Muscle layer of colon (tissue), 2 donors: ENCODE measurements around the gene TRIM63.

Experiments
- H3K27ac ChIP-seq: one replicate; pipeline ENCODE4 v1.7.0; 2013; ENCODE audit warnings: low read depth, mild to moderate bottlenecking, low read length, moderate library complexity
- H3K27me3 ChIP-seq, 2 donors: one replicate each; pipeline ENCODE4 v1.7.0; 2013; ENCODE audit warnings: low read length in 2 of 2, mild to moderate bottlenecking in 2 of 2; ENCODE audit not compliant: insufficient read depth in 2 of 2, control insufficient read depth in 1 of 2
- H3K36me3 ChIP-seq: one replicate; pipeline ENCODE4 v1.7.0; 2013; ENCODE audit warnings: mild to moderate bottlenecking, low read length; ENCODE audit not compliant: insufficient read depth
- H3K4me1 ChIP-seq: one replicate; pipeline ENCODE4 v1.7.0; 2013; ENCODE audit warnings: mild to moderate bottlenecking, low read length; ENCODE audit not compliant: insufficient read depth
- H3K4me3 ChIP-seq, 2 donors: one replicate each; pipeline ENCODE4 v1.7.0; 2013; ENCODE audit warnings: low read length in 2 of 2, low read depth in 1 of 2, mild to moderate bottlenecking in 1 of 2, moderate library complexity in 1 of 2
- H3K9ac ChIP-seq: one replicate; pipeline ENCODE4 v1.7.0; 2013; ENCODE audit warnings: low read length
- H3K9me3 ChIP-seq: one replicate; pipeline ENCODE4 v1.7.0; 2013; ENCODE audit warnings: mild to moderate bottlenecking, low read length
- donor health status: abdominal sarcoma.
- donor health status: Adenocarcinoma of cecum.

Gene TRIM63

GRCh38 chr1:26083208-26083607, 15.8 kb upstream of the TRIM63 start:
- Histone ChIP-seq H3K4me3 (no peak overlapping the region), H3K27ac (no peak overlapping the region)

GRCh38 chr1:26082020-26082350, 14.6 kb upstream of the TRIM63 start:
- Histone ChIP-seq H3K27ac (no peak overlapping the region), H3K36me3 (no peaks in the 10 kb centered on the region), H3K9me3 (no peaks in the 10 kb centered on the region), H3K4me3 (no peak overlapping the region), H3K9ac (no peak overlapping the region), H3K27me3 (no peaks in the 10 kb centered on the region), H3K4me1 (no peaks in the 10 kb centered on the region)

More at GRCh38 chr1:26083208-26083607, 15.8 kb upstream of the TRIM63 start:
- Histone ChIP-seq H3K4me1 (no peaks in the 10 kb centered on the region), H3K36me3 (no peaks in the 10 kb centered on the region), H3K9me3 (no peaks in the 10 kb centered on the region), H3K27me3 (no peaks in the 10 kb centered on the region), H3K9ac (no peak overlapping the region)

DNA sequence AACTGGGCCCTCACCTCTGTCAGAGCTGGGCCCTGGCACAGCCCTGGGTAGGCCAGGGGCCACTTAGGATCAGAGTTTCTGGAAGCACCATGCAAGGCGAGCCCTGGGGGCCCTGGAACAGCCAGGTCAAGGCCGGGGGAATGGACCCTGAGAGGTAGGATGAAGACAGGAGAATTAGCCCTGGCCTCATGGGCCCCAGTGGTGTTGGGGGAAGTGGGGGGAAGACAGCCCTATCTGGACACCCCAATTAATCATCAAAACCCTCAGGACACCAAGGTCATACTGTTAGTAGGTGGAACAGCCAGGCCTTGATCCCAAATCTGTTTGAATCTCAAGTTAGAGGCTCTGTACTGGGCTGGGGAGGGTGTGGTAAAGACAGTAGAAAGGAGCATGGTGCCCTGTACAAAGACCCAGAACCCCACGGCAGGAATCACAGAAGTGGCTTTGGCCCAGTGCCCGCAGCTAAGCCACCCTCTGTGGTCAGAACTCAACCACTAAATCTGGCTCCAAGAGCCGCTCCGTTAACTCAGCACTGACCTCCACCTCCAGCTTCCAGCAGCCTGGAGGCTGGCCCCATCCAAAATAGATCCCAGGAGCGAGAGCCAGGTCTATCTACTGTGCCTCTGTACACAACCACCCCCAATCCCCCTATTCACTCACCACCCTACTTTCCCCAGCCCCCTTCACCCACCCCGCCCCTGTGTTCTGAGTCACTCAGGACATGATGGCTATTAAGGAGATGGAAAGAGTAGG, 14.0 kb upstream of the TRIM63 start:
- no peaks in the 10 kb centered on the region for H3K4me1 ChIP-seq
- H3K27ac ChIP-seq: no peak overlapping the region
- H3K9ac ChIP-seq: no peak overlapping the region
- no peak overlapping the region for H3K4me3 ChIP-seq
- H3K36me3 ChIP-seq: no peaks in the 10 kb centered on the region
- H3K9me3 ChIP-seq: no peaks in the 10 kb centered on the region
- no peaks in the 10 kb centered on the region for H3K27me3 ChIP-seq

GRCh38 chr1:26079960-26080814, 12.8 kb upstream of the TRIM63 start:
- H3K9ac ChIP-seq: no peak overlapping the region
- H3K9me3 ChIP-seq: no peaks in the 10 kb centered on the region
- no peak overlapping the region for H3K27ac ChIP-seq
- no peaks in the 10 kb centered on the region for H3K4me1 ChIP-seq
- no peak overlapping the region for H3K4me3 ChIP-seq
- H3K36me3 ChIP-seq: no peaks in the 10 kb centered on the region
- peaks cover 0 to 11% of the 10 kb centered on the region in 2 donors for H3K27me3 ChIP-seq

GRCh38 chr1:26079178-26079563, 11.7 kb upstream of the TRIM63 start:
- peaks cover 0 to 15% of the 10 kb centered on the region in 2 donors for H3K27me3 ChIP-seq
- no peak overlapping the region for H3K27ac ChIP-seq
- no peaks in the 10 kb centered on the region for H3K36me3 ChIP-seq
- no peak overlapping the region for H3K4me3 ChIP-seq
- H3K9me3 ChIP-seq: no peaks in the 10 kb centered on the region
- H3K4me1 ChIP-seq: no peaks in the 10 kb centered on the region
- no peak overlapping the region for H3K9ac ChIP-seq

DNA sequence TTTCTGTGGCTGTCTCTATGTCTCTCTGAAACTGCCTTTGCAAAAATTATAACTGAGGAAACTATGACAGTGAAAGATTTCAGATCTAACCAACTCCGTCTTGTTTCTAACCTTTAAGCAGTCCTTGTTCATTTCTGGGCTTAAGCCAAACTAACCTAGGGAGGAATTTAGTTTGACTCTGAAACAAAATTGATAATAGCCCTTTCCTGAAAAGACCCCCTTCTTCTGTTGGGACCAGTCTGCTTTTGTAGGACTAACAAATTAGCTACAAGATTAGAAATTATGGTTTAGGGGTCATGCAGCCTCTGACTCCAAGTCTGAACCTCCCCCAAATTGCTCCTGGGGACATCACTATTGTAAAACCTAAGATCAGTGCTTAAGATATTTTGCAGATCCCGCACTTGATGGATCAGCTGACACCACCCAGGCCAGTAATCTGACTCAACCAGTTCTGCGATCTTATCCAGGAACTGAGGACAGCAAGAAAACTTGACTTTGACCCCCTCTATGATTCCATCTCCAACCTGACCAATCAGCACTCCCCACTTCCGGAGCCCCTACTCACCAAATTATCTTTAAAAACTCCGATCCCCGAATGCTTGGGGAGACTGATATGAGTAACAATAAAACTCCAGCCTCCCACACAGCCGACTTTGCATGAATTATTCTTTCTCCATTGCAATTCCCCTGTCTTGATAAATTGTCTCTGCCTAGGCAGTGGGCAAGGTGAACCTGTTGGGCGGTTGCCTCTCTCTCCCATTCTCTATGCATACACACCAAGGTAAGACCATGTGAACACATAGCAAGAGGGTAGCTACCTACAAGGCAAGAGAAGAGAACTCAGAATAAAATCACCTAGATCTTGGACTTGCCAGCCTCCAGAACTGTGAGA, 11.1 kb upstream of the TRIM63 start:
- no peaks in the 10 kb centered on the region for H3K9me3 ChIP-seq
- H3K9ac ChIP-seq: no peak overlapping the region
- H3K27me3 ChIP-seq: peaks cover 0 to 17% of the 10 kb centered on the region in 2 donors
- H3K4me3 ChIP-seq: no peak overlapping the region
- no peaks in the 10 kb centered on the region for H3K4me1 ChIP-seq
- no peaks in the 10 kb centered on the region for H3K36me3 ChIP-seq
- no peak overlapping the region for H3K27ac ChIP-seq

DNA sequence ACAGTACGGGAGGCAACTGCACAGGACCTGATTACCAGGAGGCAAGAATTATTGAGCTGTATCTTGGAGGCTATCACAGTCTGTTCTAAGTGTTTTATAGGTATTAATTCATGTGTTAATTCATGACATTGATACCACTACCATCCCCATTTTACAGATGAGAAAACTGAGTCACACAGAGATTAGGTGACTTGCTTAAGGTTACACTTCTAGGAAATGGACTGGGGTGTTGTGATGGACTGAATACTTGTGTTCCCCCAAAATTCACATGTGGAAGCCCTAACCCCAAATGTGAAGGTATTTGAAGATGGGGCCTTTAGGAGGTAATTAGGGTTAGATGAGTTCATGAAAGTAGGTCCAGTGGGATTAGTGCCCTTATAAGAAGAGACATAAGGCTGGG, 10.1 kb upstream of the TRIM63 start:
- Histone ChIP-seq H3K27ac (no peak overlapping the region), H3K4me1 (no peaks in the 10 kb centered on the region), H3K9me3 (no peaks in the 10 kb centered on the region)

GRCh38 chr1:26075421-26076144, 8.2 kb upstream of the TRIM63 start:
- Histone ChIP-seq H3K9ac (no peak overlapping the region), H3K27me3 (peaks cover 0 to 23% of the 10 kb centered on the region in 2 donors), H3K27ac (no peak overlapping the region), H3K9me3 (no peaks in the 10 kb centered on the region), H3K4me3 (no peak overlapping the region), H3K4me1 (no peaks in the 10 kb centered on the region), H3K36me3 (no peaks in the 10 kb centered on the region)

More for the DNA sequence above, 10.1 kb upstream of the TRIM63 start:
- H3K27me3 ChIP-seq: peaks cover 0 to 22% of the 10 kb centered on the region in 2 donors
- H3K4me3 ChIP-seq: no peak overlapping the region
- no peaks in the 10 kb centered on the region for H3K36me3 ChIP-seq
- H3K9ac ChIP-seq: no peak overlapping the region

GRCh38 chr1:26072305-26072704, 4.9 kb upstream of the TRIM63 start:
- Histone ChIP-seq H3K4me3 (no peak overlapping the region), H3K27ac (no peak overlapping the region), H3K4me1 (no peaks in the 10 kb centered on the region), H3K9ac (no peak overlapping the region), H3K27me3 (peaks cover 0 to 23% of the 10 kb centered on the region in 2 donors), H3K9me3 (no peaks in the 10 kb centered on the region), H3K36me3 (no peaks in the 10 kb centered on the region)

- Histone ChIP-seq H3K9me3 (no peaks in the 10 kb centered on the region), H3K36me3 (no peaks in the 10 kb centered on the region), H3K4me1 (no peaks in the 10 kb centered on the region), H3K9ac (no peak overlapping the region), H3K4me3 (no peak overlapping the region), H3K27ac (no peak overlapping the region), H3K27me3 (peaks cover 0 to 19% of the 10 kb centered on the region in 2 donors)
Measured at GRCh38 chr1:26070963-26071342, 3.5 kb upstream of the TRIM63 start.
